ENCODE data around the gene NAALADL2.

DNA sequence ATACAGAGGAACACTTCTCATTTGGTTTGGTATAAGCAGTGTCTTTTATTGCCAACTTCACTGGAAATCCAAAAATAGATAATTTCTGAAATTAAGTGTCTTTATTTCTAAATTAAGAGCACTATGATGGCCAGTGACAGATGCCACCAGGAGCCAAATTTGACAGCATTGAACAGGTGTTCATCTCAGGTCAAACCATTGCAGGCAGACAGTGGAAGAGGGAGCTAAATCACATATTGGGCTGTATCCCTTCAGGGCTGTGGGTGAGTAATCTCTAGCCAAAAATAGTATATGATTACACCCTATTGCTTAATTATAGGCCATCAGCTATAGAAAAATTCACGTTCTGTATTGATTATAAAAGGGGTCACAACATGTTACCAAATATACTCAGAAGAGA lies 457.7 kb downstream of the NAALADL2 start:
- TF ChIP-seq EP300 (conservative IDR thresholded peaks at IDR 0.05; ENCODE audit: poor library complexity, severe bottlenecking) (no peak), TAF1 (IDR thresholded peaks at IDR 0.05; ENCODE audit: low read depth) (no peak), EZH2 (IDR thresholded peaks at IDR 0.05; ENCODE audit: borderline replicate concordance, insufficient read depth, low read length, poor library complexity, severe bottlenecking) (no peak), RAD21 (conservative IDR thresholded peaks at IDR 0.05) (no peak), POLR2AphosphoS5 (IDR thresholded peaks at IDR 0.05) (no peak), SMC3 (conservative IDR thresholded peaks at IDR 0.05; ENCODE audit: poor library complexity) (no peak)
- TF ChIP-seq, protein P1, sequence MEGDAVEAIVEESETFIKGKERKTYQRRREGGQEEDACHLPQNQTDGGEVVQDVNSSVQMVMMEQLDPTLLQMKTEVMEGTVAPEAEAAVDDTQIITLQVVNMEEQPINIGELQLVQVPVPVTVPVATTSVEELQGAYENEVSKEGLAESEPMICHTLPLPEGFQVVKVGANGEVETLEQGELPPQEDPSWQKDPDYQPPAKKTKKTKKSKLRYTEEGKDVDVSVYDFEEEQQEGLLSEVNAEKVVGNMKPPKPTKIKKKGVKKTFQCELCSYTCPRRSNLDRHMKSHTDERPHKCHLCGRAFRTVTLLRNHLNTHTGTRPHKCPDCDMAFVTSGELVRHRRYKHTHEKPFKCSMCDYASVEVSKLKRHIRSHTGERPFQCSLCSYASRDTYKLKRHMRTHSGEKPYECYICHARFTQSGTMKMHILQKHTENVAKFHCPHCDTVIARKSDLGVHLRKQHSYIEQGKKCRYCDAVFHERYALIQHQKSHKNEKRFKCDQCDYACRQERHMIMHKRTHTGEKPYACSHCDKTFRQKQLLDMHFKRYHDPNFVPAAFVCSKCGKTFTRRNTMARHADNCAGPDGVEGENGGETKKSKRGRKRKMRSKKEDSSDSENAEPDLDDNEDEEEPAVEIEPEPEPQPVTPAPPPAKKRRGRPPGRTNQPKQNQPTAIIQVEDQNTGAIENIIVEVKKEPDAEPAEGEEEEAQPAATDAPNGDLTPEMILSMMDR (IDR thresholded peaks at IDR 0.05; ENCODE audit: poor library complexity, severe bottlenecking), result no peak
- TF ChIP-seq, protein P2, sequence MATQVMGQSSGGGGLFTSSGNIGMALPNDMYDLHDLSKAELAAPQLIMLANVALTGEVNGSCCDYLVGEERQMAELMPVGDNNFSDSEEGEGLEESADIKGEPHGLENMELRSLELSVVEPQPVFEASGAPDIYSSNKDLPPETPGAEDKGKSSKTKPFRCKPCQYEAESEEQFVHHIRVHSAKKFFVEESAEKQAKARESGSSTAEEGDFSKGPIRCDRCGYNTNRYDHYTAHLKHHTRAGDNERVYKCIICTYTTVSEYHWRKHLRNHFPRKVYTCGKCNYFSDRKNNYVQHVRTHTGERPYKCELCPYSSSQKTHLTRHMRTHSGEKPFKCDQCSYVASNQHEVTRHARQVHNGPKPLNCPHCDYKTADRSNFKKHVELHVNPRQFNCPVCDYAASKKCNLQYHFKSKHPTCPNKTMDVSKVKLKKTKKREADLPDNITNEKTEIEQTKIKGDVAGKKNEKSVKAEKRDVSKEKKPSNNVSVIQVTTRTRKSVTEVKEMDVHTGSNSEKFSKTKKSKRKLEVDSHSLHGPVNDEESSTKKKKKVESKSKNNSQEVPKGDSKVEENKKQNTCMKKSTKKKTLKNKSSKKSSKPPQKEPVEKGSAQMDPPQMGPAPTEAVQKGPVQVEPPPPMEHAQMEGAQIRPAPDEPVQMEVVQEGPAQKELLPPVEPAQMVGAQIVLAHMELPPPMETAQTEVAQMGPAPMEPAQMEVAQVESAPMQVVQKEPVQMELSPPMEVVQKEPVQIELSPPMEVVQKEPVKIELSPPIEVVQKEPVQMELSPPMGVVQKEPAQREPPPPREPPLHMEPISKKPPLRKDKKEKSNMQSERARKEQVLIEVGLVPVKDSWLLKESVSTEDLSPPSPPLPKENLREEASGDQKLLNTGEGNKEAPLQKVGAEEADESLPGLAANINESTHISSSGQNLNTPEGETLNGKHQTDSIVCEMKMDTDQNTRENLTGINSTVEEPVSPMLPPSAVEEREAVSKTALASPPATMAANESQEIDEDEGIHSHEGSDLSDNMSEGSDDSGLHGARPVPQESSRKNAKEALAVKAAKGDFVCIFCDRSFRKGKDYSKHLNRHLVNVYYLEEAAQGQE (IDR thresholded peaks at IDR 0.05; ENCODE audit: borderline replicate concordance), result no peak
